HEK293 (cell line): ENCODE measurements around the gene EYA3.

Experiments
- KLF10 ChIP-seq: fragments of 450-650 bp; IDR thresholded peaks from 2 replicates; pipeline ENCODE4 v1.5.1; 2018; ENCODE audit warnings: missing biosample characterization, mild to moderate bottlenecking, missing genetic modification characterization
- OSR2 ChIP-seq: fragments of 450-650 bp; formaldehyde crosslinking; IDR thresholded peaks from 2 replicates; pipeline ENCODE4 v1.5.1; 2016; ENCODE audit warnings: missing biosample characterization, missing genetic modification characterization
- PRDM4 ChIP-seq: fragments of 450-650 bp; formaldehyde crosslinking; IDR thresholded peaks from 2 replicates; pipeline ENCODE4 v1.5.1; 2017; ENCODE audit warnings: missing biosample characterization, missing genetic modification characterization
- SETDB1 ChIP-seq: IDR thresholded peaks from one replicate; pipeline ENCODE4 v1.6.1; 2017; ENCODE audit warnings: mild to moderate bottlenecking, low read length, moderate library complexity, mixed read lengths; ENCODE audit not compliant: insufficient read length
- SP7 ChIP-seq: fragments of 450-650 bp; formaldehyde crosslinking; IDR thresholded peaks from 2 replicates; pipeline ENCODE4 v1.5.1; 2016; ENCODE audit warnings: missing biosample characterization, missing genetic modification characterization
- TCF7L2 ChIP-seq: IDR thresholded peaks from 2 replicates; pipeline ENCODE4 v1.6.1; 2011; ENCODE audit warnings: low read depth, mild to moderate bottlenecking, inconsistent platforms, low read length, moderate library complexity, borderline replicate concordance
- WT1 ChIP-seq: fragments of 450-650 bp; formaldehyde crosslinking; IDR thresholded peaks from 2 replicates; pipeline ENCODE4 v1.5.1; 2016; ENCODE audit warnings: missing biosample characterization, missing genetic modification characterization
- ZBTB1 ChIP-seq: fragments of 450-650 bp; formaldehyde crosslinking; IDR thresholded peaks from 2 replicates; pipeline ENCODE4 v1.5.1; 2016; ENCODE audit warnings: missing biosample characterization, missing genetic modification characterization
- ZBTB20 ChIP-seq: fragments of 450-650 bp; formaldehyde crosslinking; IDR thresholded peaks from 2 replicates; pipeline ENCODE4 v1.5.1; 2016; ENCODE audit warnings: missing biosample characterization, missing genetic modification characterization
- ZBTB21 ChIP-seq: fragments of 450-650 bp; formaldehyde crosslinking; IDR thresholded peaks from 2 replicates; pipeline ENCODE4 v1.5.1; 2017; ENCODE audit warnings: missing biosample characterization, missing genetic modification characterization
- ZBTB7A ChIP-seq: fragments of 450-650 bp; formaldehyde crosslinking; IDR thresholded peaks from 2 replicates; pipeline ENCODE4 v1.5.1; 2016; ENCODE audit warnings: low read depth, missing biosample characterization, missing genetic modification characterization
- ZFP3 ChIP-seq: fragments of 450-650 bp; formaldehyde crosslinking; IDR thresholded peaks from 2 replicates; pipeline ENCODE4 v1.5.1; 2016; ENCODE audit warnings: low read depth, missing biosample characterization, missing genetic modification characterization
- ZFP41 ChIP-seq: fragments of 450-650 bp; formaldehyde crosslinking; IDR thresholded peaks from 2 replicates; pipeline ENCODE4 v1.5.1; 2016; ENCODE audit warnings: missing biosample characterization, missing genetic modification characterization, borderline replicate concordance
- ZNF112 ChIP-seq: fragments of 450-650 bp; formaldehyde crosslinking; IDR thresholded peaks from 2 replicates; pipeline ENCODE4 v1.5.0; 2017; ENCODE audit warnings: missing biosample characterization, missing genetic modification characterization
- ZNF175 ChIP-seq: fragments of 450-650 bp; formaldehyde crosslinking; IDR thresholded peaks from 2 replicates; pipeline ENCODE4 v1.5.1; 2016; ENCODE audit warnings: missing biosample characterization, missing genetic modification characterization
- ZNF184 ChIP-seq: fragments of 450-650 bp; IDR thresholded peaks from 2 replicates; pipeline ENCODE4 v1.5.1; 2018; ENCODE audit warnings: missing biosample characterization, mild to moderate bottlenecking, missing genetic modification characterization
- ZNF211 ChIP-seq: fragments of 450-650 bp; formaldehyde crosslinking; IDR thresholded peaks from 2 replicates; pipeline ENCODE4 v1.5.1; 2016; ENCODE audit warnings: low read depth, missing biosample characterization, missing genetic modification characterization
- ZNF26 ChIP-seq: fragments of 450-650 bp; formaldehyde crosslinking; IDR thresholded peaks from 2 replicates; pipeline ENCODE4 v1.5.1; 2016; ENCODE audit warnings: missing biosample characterization, missing genetic modification characterization
- ZNF341 ChIP-seq: fragments of 450-650 bp; formaldehyde crosslinking; IDR thresholded peaks from 2 replicates; pipeline ENCODE4; 2016; ENCODE audit warnings: low read depth, missing biosample characterization, missing genetic modification characterization
- ZNF350 ChIP-seq: fragments of 450-650 bp; formaldehyde crosslinking; IDR thresholded peaks from 2 replicates; pipeline ENCODE4 v1.5.0; 2017; ENCODE audit warnings: missing biosample characterization, mild to moderate bottlenecking, missing genetic modification characterization
- ZNF366 ChIP-seq: fragments of 450-650 bp; formaldehyde crosslinking; conservative IDR thresholded peaks from 2 replicates; pipeline ENCODE4 v1.5.1; 2016; ENCODE audit warnings: missing biosample characterization, missing genetic modification characterization
- ZNF394 ChIP-seq: fragments of 450-650 bp; formaldehyde crosslinking; IDR thresholded peaks from 2 replicates; pipeline ENCODE4 v1.5.1; 2016; ENCODE audit warnings: missing biosample characterization, missing genetic modification characterization, mild to moderate bottlenecking, moderate library complexity, borderline replicate concordance
- ZNF416 ChIP-seq: fragments of 450-650 bp; formaldehyde crosslinking; IDR thresholded peaks from 2 replicates; pipeline ENCODE4 v1.5.1; 2016; ENCODE audit warnings: missing biosample characterization, missing genetic modification characterization
- ZNF555 ChIP-seq: fragments of 450-650 bp; formaldehyde crosslinking; conservative IDR thresholded peaks from 2 replicates; pipeline ENCODE4 v1.5.1; 2017; ENCODE audit warnings: missing biosample characterization, mild to moderate bottlenecking, missing genetic modification characterization, inconsistent platforms
- ZNF561 ChIP-seq: fragments of 450-650 bp; IDR thresholded peaks from 2 replicates; pipeline ENCODE4 v1.5.1; 2018; ENCODE audit warnings: missing biosample characterization, missing genetic modification characterization, borderline replicate concordance
- ZNF596 ChIP-seq: fragments of 450-650 bp; IDR thresholded peaks from 2 replicates; pipeline ENCODE4 v1.5.0; 2018; ENCODE audit warnings: missing biosample characterization, mild to moderate bottlenecking, missing genetic modification characterization, moderate library complexity
- ZNF629 ChIP-seq: fragments of 450-650 bp; formaldehyde crosslinking; IDR thresholded peaks from 2 replicates; pipeline ENCODE4 v1.5.1; 2017; ENCODE audit warnings: missing biosample characterization, missing genetic modification characterization
- ZNF645 ChIP-seq: fragments of 450-650 bp; formaldehyde crosslinking; IDR thresholded peaks from 2 replicates; pipeline ENCODE4; 2016; ENCODE audit warnings: missing biosample characterization, missing genetic modification characterization
- ZNF660 ChIP-seq: fragments of 450-650 bp; IDR thresholded peaks from 2 replicates; pipeline ENCODE4 v1.5.1; 2018; ENCODE audit warnings: missing biosample characterization, mild to moderate bottlenecking, missing genetic modification characterization
- ZNF747 ChIP-seq: fragments of 450-650 bp; formaldehyde crosslinking; IDR thresholded peaks from 2 replicates; pipeline ENCODE4 v1.5.1; 2016; ENCODE audit warnings: missing biosample characterization, missing genetic modification characterization
- ZNF776 ChIP-seq: fragments of 450-650 bp; formaldehyde crosslinking; IDR thresholded peaks from 2 replicates; pipeline ENCODE4 v1.5.0; 2017; ENCODE audit warnings: missing biosample characterization, missing genetic modification characterization, borderline replicate concordance
- ZSCAN4 ChIP-seq: fragments of 450-650 bp; formaldehyde crosslinking; IDR thresholded peaks from 2 replicates; pipeline ENCODE4 v1.5.1; 2017; ENCODE audit warnings: missing biosample characterization, missing genetic modification characterization
- ZXDB ChIP-seq: fragments of 450-650 bp; formaldehyde crosslinking; IDR thresholded peaks from 2 replicates; pipeline ENCODE4 v1.5.1; 2016; ENCODE audit warnings: missing biosample characterization, missing genetic modification characterization

The EYA3 gene

GRCh38 chr1:27934818-27935549, 153.4 kb downstream of the EYA3 start, which contains the start of gene SMPDL3B (continued):
- no peak for TF ChIP-seq ZSCAN4 (tag by site-specific recombination)
- TF ChIP-seq ZNF555, result no peak
- TF ChIP-seq ZNF394, result no peak
- TF ChIP-seq ZNF211 (tag by site-specific recombination), result no peak
- no peak; the same call in 1 of the 2 replicates for TF ChIP-seq ZBTB20 (tag by site-specific recombination)
- TF ChIP-seq ZFP41 (tag by site-specific recombination), result no peak
- TF ChIP-seq PRDM4 (tag by site-specific recombination), result no peak
- peak; percentile 84 for TF ChIP-seq ZNF341 (tag by site-specific recombination)
- no peak for TF ChIP-seq ZNF416 (tag by site-specific recombination)
- no peak for TF ChIP-seq ZNF350 (tag by site-specific recombination)
- TF ChIP-seq SP7 (tag by site-specific recombination), result peak; percentile 32; the same call in 1 of the 2 replicates
- no peak for TF ChIP-seq ZNF26 (tag by site-specific recombination)
- TF ChIP-seq ZNF596 (tag by site-specific recombination), result no peak
- TF ChIP-seq ZNF366, result peak; percentile 9; the same call in 1 of the 2 replicates
- TF ChIP-seq KLF10 (tag by site-specific recombination), result 0 out of 2 replicates have a peak, but pooled peaks have one; percentile 32
- TF ChIP-seq OSR2, result 0 out of 2 replicates have a peak, but pooled peaks have one; percentile 12
- no peak for TF ChIP-seq ZNF112
- no peak for TF ChIP-seq ZNF629 (tag by site-specific recombination)
- TF ChIP-seq ZNF645 (tag by site-specific recombination), result no peak
- no peak for TF ChIP-seq ZNF561 (tag by site-specific recombination)
- no peak for TF ChIP-seq ZNF175 (tag by site-specific recombination)
- no peak for TF ChIP-seq ZBTB7A (tag by site-specific recombination)
- no peak for TF ChIP-seq ZBTB21
- TF ChIP-seq ZNF747 (tag by site-specific recombination), result no peak
- no peak for TF ChIP-seq ZNF776 (tag by site-specific recombination)
- TF ChIP-seq ZXDB (tag by site-specific recombination), result peak; percentile 40; the same call in 1 of the 2 replicates
- no peak for TF ChIP-seq ZFP3 (tag by site-specific recombination)
- no peak for TF ChIP-seq ZNF660
- TF ChIP-seq TCF7L2, result no peak
- TF ChIP-seq WT1 (tag by site-specific recombination), result 0 out of 2 replicates have a peak, but pooled peaks have one; percentile 9
- TF ChIP-seq SETDB1, result no peak
- TF ChIP-seq ZBTB1 (tag by site-specific recombination), result no peak
- TF ChIP-seq ZNF184 (tag by site-specific recombination), result no peak
